GM12878 (cell line): ENCODE measurements around the gene STARD5. TPM values are rescaled to one million over a fixed set of nuclear protein-coding genes. Genes with fewer than 3 reads are reported as not detected.

ENCODE experiments used
- ATAC-seq: fragments of 200-7000 bp; cut with Tn5 transposase; 3 replicates; pipeline ENCODE4 v1.9.1; 2020; ENCODE audit warnings: mild to moderate bottlenecking, moderate library complexity
- BruUV-seq: library from RNA; stranded (reverse); fragments of 400-500 nt; replicated peaks from 2 replicates; lab custom pipeline; 2021; lab: Mats Ljungman, UMichigan
- CTCF ChIA-PET: fragments of 300-600 bp; sonication (Branson Sonifier 250); formaldehyde crosslinking; extraction: SDS; loops from one replicate; lab custom pipeline; 2021; ENCODE audit warnings: inconsistent platforms; lab: Yijun Ruan, JAX
- POLR2A ChIA-PET: fragments of 350-600 bp; formaldehyde crosslinking; extraction: SDS; loops from one replicate; lab custom pipeline; 2021; ENCODE audit warnings: inconsistent platforms; lab: Charles Lee
- RAD21 ChIA-PET: fragments of 300-600 bp; sonication (Branson Sonifier 250); formaldehyde crosslinking; loops from one replicate; lab custom pipeline; 2023; ENCODE audit warnings: antibody characterized with exemption; ENCODE audit not compliant: unreplicated experiment; lab: Charles Lee
- SMC1A ChIA-PET: fragments of 300-600 bp; sonication (Branson Sonifier 250); formaldehyde crosslinking; loops from one replicate; lab custom pipeline; 2023; ENCODE audit not compliant: unreplicated experiment, uncharacterized antibody; lab: Charles Lee
- DNase-seq: peaks from one replicate; pipeline ENCODE4 v3.0.0-alpha.2; 2011; ENCODE audit warnings: low read depth, low spot score
- FAIRE-seq: peaks from 3 replicates; lab custom pipeline; 2011; peaks lifted over from hg19 to GRCh38; lab: Jason Lieb, UNC
- H2AFZ ChIP-seq: 2 replicates; pipeline ENCODE4 v1.6.0; 2011; ENCODE audit warnings: low read depth, low read length, control low read depth; ENCODE audit not compliant: control insufficient read depth
- H3K27ac ChIP-seq: 2 replicates; pipeline ENCODE4 v1.5.1; 2011; ENCODE audit warnings: control low read depth; ENCODE audit not compliant: control insufficient read depth, insufficient read depth
- H3K27me3 ChIP-seq, 2 experiments: replicated peaks in 1 of 2; 2 replicates each; pipeline versions ENCODE4 v1.6.0 to v1.6.1; 2011; ENCODE audit warnings: low read length in 1 of 2; ENCODE audit not compliant: control insufficient read depth in 2 of 2, insufficient read depth in 2 of 2
- H3K36me3 ChIP-seq, 2 experiments: 2 replicates each; pipeline ENCODE4 v1.5.1; 2011; ENCODE audit warnings: low read length in 1 of 2; ENCODE audit not compliant: control insufficient read depth in 2 of 2, insufficient read depth in 2 of 2
- H3K4me1 ChIP-seq: 2 replicates; pipeline ENCODE4 v1.6.1; 2011; ENCODE audit warnings: mild to moderate bottlenecking, low read length, moderate library complexity, mixed read lengths; ENCODE audit not compliant: control insufficient read depth, insufficient read depth
- H3K4me2 ChIP-seq: 2 replicates; pipeline ENCODE4 v1.6.0; 2011; ENCODE audit warnings: control low read depth; ENCODE audit not compliant: control insufficient read depth, insufficient read depth
- H3K4me3 ChIP-seq: fragments of 200-600 bp; sonication (generic); 2 replicates; pipeline ENCODE4 v1.5.1; 2016
- H3K79me2 ChIP-seq: 2 replicates; pipeline ENCODE4 v1.6.0; 2011; ENCODE audit warnings: low read length; ENCODE audit not compliant: control insufficient read depth, insufficient read depth
- H3K9ac ChIP-seq: 2 replicates; pipeline ENCODE4 v1.8.0; 2011; ENCODE audit warnings: low read length, control low read depth, mixed read lengths; ENCODE audit not compliant: control insufficient read depth, insufficient read depth
- H3K9me3 ChIP-seq: replicated peaks from 3 replicates; pipeline ENCODE4 v1.5.1; 2011; ENCODE audit warnings: mild to moderate bottlenecking, low read length; ENCODE audit not compliant: control insufficient read depth, insufficient read depth
- H4K20me1 ChIP-seq: 2 replicates; pipeline ENCODE4 v1.6.0; 2011; ENCODE audit not compliant: control insufficient read depth, insufficient read depth
- ATF3 ChIP-seq: IDR thresholded peaks from 2 replicates; pipeline ENCODE4 v1.6.1; 2011; ENCODE audit warnings: low read depth, mild to moderate bottlenecking, low read length, moderate library complexity, borderline replicate concordance; ENCODE audit errors: extremely low read depth
- BACH1 ChIP-seq: fragments of 450-650 bp; IDR thresholded peaks from 2 replicates; pipeline ENCODE4 v1.6.1; 2017; ENCODE audit warnings: mild to moderate bottlenecking, borderline replicate concordance
- BCL11A ChIP-seq: IDR thresholded peaks from 2 replicates; pipeline ENCODE4 v1.6.1; 2011; ENCODE audit warnings: low read depth, low read length
- BCL3 ChIP-seq: IDR thresholded peaks from 2 replicates; pipeline ENCODE4 v1.6.1; 2011; ENCODE audit warnings: borderline replicate concordance, low read depth, mild to moderate bottlenecking, moderate library complexity, low read length; ENCODE audit not compliant: insufficient read depth, poor library complexity, severe bottlenecking
- CBFB ChIP-seq: IDR thresholded peaks from 2 replicates; pipeline ENCODE4 v1.6.1; 2016; ENCODE audit warnings: antibody characterized with exemption, low read depth
- CBX3 ChIP-seq: fragments of 200-600 bp; sonication (generic); IDR thresholded peaks from 2 replicates; pipeline ENCODE4 v1.6.1; 2016; ENCODE audit warnings: low read depth, borderline replicate concordance
- CHD4 ChIP-seq: fragments of 200-600 bp; sonication (generic); IDR thresholded peaks from 2 replicates; pipeline ENCODE4 v1.6.1; 2016; ENCODE audit warnings: mild to moderate bottlenecking
- HCFC1 ChIP-seq: fragments of 150-350 bp; IDR thresholded peaks from 2 replicates; pipeline ENCODE4 v1.6.1; 2014; ENCODE audit warnings: low read length
- HSF1 ChIP-seq: fragments of 150-350 bp; IDR thresholded peaks from 2 replicates; pipeline ENCODE4 v1.6.1; 2014; ENCODE audit warnings: mild to moderate bottlenecking, low read depth, low read length
- IRF5 ChIP-seq: fragments of 450-650 bp; IDR thresholded peaks from 2 replicates; pipeline ENCODE4 v1.6.1; 2017; ENCODE audit warnings: borderline replicate concordance
- KDM1A ChIP-seq: fragments of 200-600 bp; sonication (generic); IDR thresholded peaks from 2 replicates; pipeline ENCODE4 v1.6.1; 2016; ENCODE audit warnings: borderline replicate concordance
- POLR2AphosphoS5 ChIP-seq: IDR thresholded peaks from 2 replicates; pipeline ENCODE4 v1.6.1; 2011; ENCODE audit warnings: mild to moderate bottlenecking, low read length, inconsistent platforms
- RB1 ChIP-seq: fragments of 450-650 bp; formaldehyde crosslinking; IDR thresholded peaks from 2 replicates; pipeline ENCODE4 v1.6.1; 2017; ENCODE audit warnings: mild to moderate bottlenecking, borderline replicate concordance
- STAT1 ChIP-seq: fragments of 450-650 bp; conservative IDR thresholded peaks from 2 replicates; pipeline ENCODE4 v1.6.1; 2014; ENCODE audit warnings: antibody characterized with exemption, mild to moderate bottlenecking
- ZBTB11 ChIP-seq: fragments of 450-650 bp; formaldehyde crosslinking; IDR thresholded peaks from 2 replicates; pipeline ENCODE4 v1.5.0; 2022; ENCODE audit warnings: mild to moderate bottlenecking, missing genetic modification characterization
- ZNF207 ChIP-seq: fragments of 450-650 bp; IDR thresholded peaks from 2 replicates; pipeline ENCODE4 v1.6.1; 2014; ENCODE audit warnings: antibody characterized with exemption, mild to moderate bottlenecking, borderline replicate concordance
- WGBS: methylation state at CpG from one replicate; pipeline ENCODE4 v1.1.6; 2016; ENCODE audit warnings: low lambda C conversion rate; ENCODE audit not compliant: insufficient replicate concordance, insufficient coverage; ENCODE audit errors: missing lambda C conversion rate; 5-methylcytosine and 5-hydroxymethylcytosine counted together
- in situ Hi-C: fragments of 300-500 bp; cut with MboI; formaldehyde crosslinking; loops from 9 replicates; pipeline ENCODE4 v1.14.3; 2018; ENCODE audit warnings: mixed read lengths
- intact Hi-C: fragments of 100-400 bp; cut with micrococcal nuclease; formaldehyde crosslinking; loops from one replicate; pipeline ENCODE4 v1.14.2; 2022; ENCODE audit not compliant: unreplicated experiment
- polyA plus RNA-seq, 11 experiments: library from polyadenylated mRNA; depleted of rRNA in 4 of 11; unstranded in 6 of 11; stranded (reverse) in 5 of 11; fragments of >200 nt; fragmentation: Nextera tagmentation in 4 of 11; fragmentation: Illumina TruSeq in 1 of 11; extraction: Ambion mirVana in 4 of 11; extraction: Trizol in 1 of 11; gene quantifications; 1 replicate in 1 of 11; 2 replicates in 10 of 11; pipeline versions ENCODE4 v1.2.1 to v1.2.3, GENCODE V29; 2011 to 2016; ENCODE audit warnings: inconsistent platforms in 2 of 11, missing spikeins in 2 of 11, low read depth in 1 of 11
- total RNA-seq, 4 experiments: library from RNA; depleted of rRNA in 3 of 4; stranded (reverse); fragments of >200 nt in 3 of 4; fragmentation: Illumina TruSeq in 1 of 4; extraction: Trizol in 1 of 4; gene quantifications; 2 replicates each; pipeline versions ENCODE4 v1.2.1 to v1.2.3, GENCODE V29; 2013 to 2021

The STARD5 gene
- total and polyA plus RNA-seq, 10 of the 15 experiments (the other 5 are each of a cell fraction or from before 2014, with no cell fraction given) = 2.3 to 9.4 (median 4.7) TPM

- H3K79me2 ChIP-seq = no peaks in the 10 kb centered on the region
- TF ChIP-seq STAT1 = no peak
- no peak for TF ChIP-seq ATF3
- no peak for TF ChIP-seq CHD4
- no peak for TF ChIP-seq ZBTB11
- no peak for TF ChIP-seq POLR2AphosphoS5
- TF ChIP-seq IRF5 = no peak
- TF ChIP-seq BCL3 = no peak
- TF ChIP-seq HCFC1 = no peak
- TF ChIP-seq RB1 = no peak
- no peak for TF ChIP-seq ZNF207
- no peak for TF ChIP-seq HSF1
- TF ChIP-seq BCL11A = no peak
- TF ChIP-seq CBX3 = no peak
- no peak for TF ChIP-seq CBFB
- no peak for TF ChIP-seq KDM1A
- no peak for TF ChIP-seq BACH1
These were observed 9.6 kb downstream of the STARD5 start for GRCh38 chr15:81314378-81314777.

More at GRCh38 chr15:81314378-81314777, 9.6 kb downstream of the STARD5 start:
- intact Hi-C loops = no loop called here
- Histone ChIP-seq H3K4me1 (peaks cover 47% of the 10 kb centered on the region), H3K4me3 (no peak overlapping the region), H3K27me3 (no peaks in the 10 kb centered on the region), H2AFZ (no peak overlapping the region), H4K20me1 (no peaks in the 10 kb centered on the region), H3K36me3 (peaks cover 4 to 21% of the 10 kb centered on the region in 2 experiments; a peak in 3 of 4 replicates), H3K27ac (no peak overlapping the region), H3K9ac (no peak overlapping the region), H3K9me3 (no peaks in the 10 kb centered on the region), H3K4me2 (no peak overlapping the region)
- BruUV-seq = no TSS peak
- CTCF ChIA-PET = interaction anchor here (0.7 kb wide), 1 partner anchor 13 kb away, joined by 4 read pairs; no protein-coding TSS in a partner anchor
- FAIRE-seq (no peak), ATAC-seq (no peak), DNase-seq (no peak)
- RAD21 ChIA-PET = no interaction called here
- SMC1A ChIA-PET = interaction anchor here (0.9 to 1.8 kb wide), 4 partner anchors 10 to 22 kb away, joined by 3 to 5 read pairs (median 4); no protein-coding TSS in a partner anchor
- in situ Hi-C loops = no loop called here
- WGBS = 72% methylated on average over 5 of the region's 5 CpGs
- POLR2A ChIA-PET = interaction anchor here (1.1 to 1.7 kb wide), 3 partner anchors 11 to 20 kb away, joined by 3 to 8 read pairs (median 5); no protein-coding TSS in a partner anchor
